GM23338 (cell line): ENCODE data around the gene POLK. TPM values are rescaled to one million over a fixed set of nuclear protein-coding genes. Genes with fewer than 3 reads are reported as not detected.

ENCODE experiments used
- ATAC-seq: fragments of 200-7000 bp; cut with Tn5 transposase; 3 replicates; pipeline ENCODE4 v1.9.1; 2020
- DNase-seq: peaks from one replicate; pipeline ENCODE4 v3.0.0-alpha.2; 2015; ENCODE audit warnings: low spot score
- H2AFZ ChIP-seq: fragments of 200-600 bp; sonication (generic); 2 replicates; pipeline ENCODE4 v1.8.0; 2016; ENCODE audit warnings: antibody characterized with exemption, mild to moderate bottlenecking, moderate library complexity
- H3F3A ChIP-seq: fragments of 200-600 bp; sonication (generic); replicated peaks from 2 replicates; pipeline ENCODE4 v1.8.0; 2017; ENCODE audit warnings: antibody characterized with exemption, mixed run types, low read depth
- H3K27ac ChIP-seq: fragments of 200-600 bp; sonication (generic); 2 replicates; pipeline ENCODE4 v1.6.1; 2016; ENCODE audit warnings: low read depth
- H3K27me3 ChIP-seq: fragments of 200-600 bp; sonication (generic); 2 replicates; pipeline ENCODE4 v1.8.0; 2016; ENCODE audit warnings: mild to moderate bottlenecking, mixed run types, moderate library complexity; ENCODE audit not compliant: insufficient read depth
- H3K36me3 ChIP-seq: fragments of 200-600 bp; sonication (generic); 2 replicates; pipeline ENCODE4 v1.8.0; 2016; ENCODE audit warnings: mild to moderate bottlenecking; ENCODE audit not compliant: insufficient read depth
- H3K4me1 ChIP-seq: fragments of 200-600 bp; sonication (generic); 2 replicates; pipeline ENCODE4 v1.8.0; 2016; ENCODE audit warnings: mild to moderate bottlenecking, moderate library complexity; ENCODE audit not compliant: insufficient read depth
- H3K4me2 ChIP-seq: fragments of 200-600 bp; sonication (generic); 2 replicates; pipeline ENCODE4 v1.7.1; 2017; ENCODE audit warnings: mixed run types
- H3K4me3 ChIP-seq: fragments of 200-600 bp; sonication (generic); 2 replicates; pipeline ENCODE4 v1.6.1; 2016; ENCODE audit warnings: mixed run types
- H3K79me2 ChIP-seq: fragments of 200-600 bp; sonication (generic); replicated peaks from 2 replicates; pipeline ENCODE4 v1.8.0; 2017; ENCODE audit warnings: mild to moderate bottlenecking; ENCODE audit not compliant: insufficient read depth
- H3K9me2 ChIP-seq: fragments of 200-600 bp; sonication (generic); 2 replicates; pipeline ENCODE4 v1.8.0; 2017; ENCODE audit not compliant: insufficient read depth
- H4K20me1 ChIP-seq: fragments of 200-600 bp; sonication (generic); replicated peaks from 2 replicates; pipeline ENCODE4 v1.8.0; 2017; ENCODE audit warnings: mild to moderate bottlenecking; ENCODE audit not compliant: insufficient read depth
- H3K27ac Mint-ChIP-seq: 2 replicates; pipeline ENCODE4 v1.8.0; 2020; ENCODE audit warnings: inconsistent platforms, mild to moderate bottlenecking, moderate library complexity, mixed read lengths
- H3K27me3 Mint-ChIP-seq: 3 replicates; pipeline ENCODE4 v1.8.0; 2022; ENCODE audit warnings: low read depth, mild to moderate bottlenecking, moderate library complexity, mixed read lengths, inconsistent platforms; ENCODE audit not compliant: insufficient read depth, poor library complexity
- H3K36me3 Mint-ChIP-seq: 3 replicates; pipeline ENCODE4 v1.8.0; 2021; ENCODE audit warnings: low read depth, mild to moderate bottlenecking, inconsistent platforms, moderate library complexity, mixed read lengths
- H3K4me1 Mint-ChIP-seq: 3 replicates; pipeline ENCODE4 v1.8.0; 2020; ENCODE audit warnings: mild to moderate bottlenecking, inconsistent platforms, mixed read lengths
- H3K4me3 Mint-ChIP-seq: 3 replicates; pipeline ENCODE4 v1.8.0; 2021; ENCODE audit warnings: moderate library complexity, mild to moderate bottlenecking, inconsistent platforms, mixed read lengths
- H3K9me3 Mint-ChIP-seq: 3 replicates; pipeline ENCODE4 v1.8.0; 2020; ENCODE audit warnings: moderate library complexity, mild to moderate bottlenecking, inconsistent platforms, mixed read lengths
- CREB1 ChIP-seq: fragments of 250-450 bp; sonication (Bioruptor Pico); IDR thresholded peaks from 2 replicates; pipeline ENCODE4 v1.5.0; 2020; ENCODE audit warnings: low read depth, mild to moderate bottlenecking, moderate library complexity
- CTCF ChIP-seq, 2 experiments: fragments of 200-600 bp in 1 of 2; sonication (generic) in 1 of 2; conservative IDR thresholded peaks; 2 replicates each; pipeline versions ENCODE4 v1.5.1 to v1.6.1; 2016 to 2017; ENCODE audit warnings: antibody characterized with exemption in 2 of 2, low read depth in 2 of 2, mild to moderate bottlenecking in 2 of 2, moderate library complexity in 1 of 2
- EZH2 ChIP-seq: fragments of 200-600 bp; sonication (generic); IDR thresholded peaks from one replicate; pipeline ENCODE4 v1.8.0; 2017; ENCODE audit warnings: antibody characterized with exemption, mild to moderate bottlenecking, low read depth; ENCODE audit not compliant: unreplicated experiment
- EZH2phosphoT487 ChIP-seq: fragments of 200-600 bp; sonication (generic); IDR thresholded peaks from one replicate; pipeline ENCODE4 v1.8.1; 2018; ENCODE audit warnings: antibody characterized with exemption; ENCODE audit not compliant: unreplicated experiment
- JUNB ChIP-seq: IDR thresholded peaks from one replicate; pipeline ENCODE4 v1.6.1; 2016; ENCODE audit warnings: antibody characterized with exemption; ENCODE audit not compliant: unreplicated experiment
- NANOG ChIP-seq: IDR thresholded peaks from 2 replicates; pipeline ENCODE4 v1.6.1; 2016; ENCODE audit warnings: antibody characterized with exemption, borderline replicate concordance
- POLR2AphosphoS5 ChIP-seq: IDR thresholded peaks from 2 replicates; pipeline ENCODE4 v1.6.1; 2016; ENCODE audit warnings: antibody characterized with exemption, low read depth
- REST ChIP-seq: IDR thresholded peaks from one replicate; pipeline ENCODE4 v1.6.1; 2018; ENCODE audit warnings: antibody characterized with exemption; ENCODE audit not compliant: unreplicated experiment
- STAT1 ChIP-seq: IDR thresholded peaks from one replicate; pipeline ENCODE4 v1.6.1; 2016; ENCODE audit warnings: antibody characterized with exemption; ENCODE audit not compliant: unreplicated experiment
- ZNF114 ChIP-seq: fragments of 250-450 bp; sonication (Bioruptor Pico); IDR thresholded peaks from 2 replicates; pipeline ENCODE4 v1.5.0; 2020; ENCODE audit warnings: mild to moderate bottlenecking, moderate library complexity
- ZNF331 ChIP-seq: fragments of 250-450 bp; sonication (Bioruptor Pico); IDR thresholded peaks from 2 replicates; pipeline ENCODE4 v1.5.0; 2020; ENCODE audit warnings: low read depth, mild to moderate bottlenecking, moderate library complexity
- ZNF462 ChIP-seq: fragments of 250-450 bp; sonication (Bioruptor Pico); IDR thresholded peaks from 2 replicates; pipeline ENCODE4 v1.5.0; 2020; ENCODE audit warnings: mild to moderate bottlenecking, moderate library complexity
- polyA plus RNA-seq: library from polyadenylated mRNA; unstranded; fragments of >200 nt; fragmentation: Nextera tagmentation; extraction: Ambion mirVana; gene quantifications from 2 replicates; pipeline ENCODE4 v1.2.1, GENCODE V29; 2016
- total RNA-seq: library from RNA; depleted of rRNA; stranded (reverse); fragments of >200 nt; shearing (Covaris generic); gene quantifications from 2 replicates; pipeline ENCODE4 v1.2.3, GENCODE V29; 2014
- TF ChIP-seq, protein P1 (sequence below): IDR thresholded peaks from 2 replicates; pipeline ENCODE4 v1.6.1; 2016; ENCODE audit warnings: antibody characterized with exemption

The POLK gene
- total and polyA plus RNA-seq, 2 experiments from 2014 or later, result 6.3 to 14.5 TPM

DNA sequence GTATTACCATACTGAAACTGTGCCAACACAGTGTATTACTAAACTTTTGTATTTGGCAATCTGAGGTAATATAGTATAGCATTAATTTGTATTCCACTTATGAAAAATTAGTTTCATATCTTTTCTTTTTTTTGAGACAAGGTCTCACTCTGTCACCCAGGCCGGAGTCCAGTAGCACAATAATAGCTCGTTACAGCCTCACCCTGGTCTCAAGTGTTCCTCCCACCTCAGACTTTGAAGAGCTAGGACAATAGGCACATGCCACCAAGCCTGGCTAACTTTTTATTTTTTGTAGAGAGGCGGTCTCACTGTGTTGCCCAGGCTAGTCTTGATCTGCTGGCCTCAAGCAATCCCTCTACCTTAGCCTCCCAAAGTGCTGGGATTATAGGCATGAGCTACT lies 36.1 kb downstream of the POLK start (continued):
- TF ChIP-seq EZH2, result no peak
- no peak for TF ChIP-seq STAT1
- TF ChIP-seq ZNF331 (CRISPR knock-in tag), result no peak
- no peak for TF ChIP-seq EZH2phosphoT487
- no peak for TF ChIP-seq ZNF114 (CRISPR knock-in tag)

DNA sequence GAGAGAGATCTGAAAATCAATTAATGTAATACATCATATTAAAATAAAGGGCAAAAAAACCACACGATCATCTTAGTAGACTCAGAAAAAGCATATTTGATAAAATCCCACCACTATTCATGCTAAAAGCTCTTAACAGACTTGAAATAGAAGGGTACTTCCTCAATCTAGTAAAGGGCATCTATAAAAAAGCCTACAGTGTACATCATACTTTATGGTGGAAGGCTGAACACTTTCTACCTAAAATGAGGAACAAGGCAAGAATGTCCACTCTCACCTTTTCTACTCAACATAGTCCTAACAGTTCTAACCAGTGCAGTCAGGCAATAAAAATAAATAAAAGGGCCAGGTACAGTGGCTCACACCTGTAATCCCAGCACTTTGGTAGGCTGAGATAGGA lies 38.9 kb downstream of the POLK start:
- no peaks in the 10 kb centered on the region for H3K9me3 Mint-ChIP-seq
- Histone ChIP-seq H2AFZ (no peak overlapping the region), H3K27ac (no peak overlapping the region), H3K27me3 (no peaks in the 10 kb centered on the region), H3K9me2 (no peaks in the 10 kb centered on the region), H3K4me1 (no peaks in the 10 kb centered on the region), H3K4me3 (no peak overlapping the region), H3K36me3 (no peaks in the 10 kb centered on the region), H3F3A (no peaks in the 10 kb centered on the region), H3K4me2 (no peak overlapping the region), H4K20me1 (0 out of 2 replicates have a peak, but pooled peaks cover 3% of the 10 kb centered on the region), H3K79me2 (no peaks in the 10 kb centered on the region)
- no peaks in the 10 kb centered on the region for H3K4me1 Mint-ChIP-seq
- no peaks in the 10 kb centered on the region for H3K36me3 Mint-ChIP-seq
- no peak for DNase-seq
- H3K27me3 Mint-ChIP-seq, result no peaks in the 10 kb centered on the region
- TF ChIP-seq STAT1, result no peak
- TF ChIP-seq EZH2, result no peak
- TF ChIP-seq REST, result no peak
- no peak for TF ChIP-seq NANOG
- TF ChIP-seq CTCF (conservative IDR thresholded peaks at IDR 0.05; ENCODE audit: low read depth in 2 of 2), result no peak
- TF ChIP-seq JUNB, result no peak
- TF ChIP-seq ZNF462, result no peak
- TF ChIP-seq ZNF331 (CRISPR knock-in tag), result no peak
- no peak for TF ChIP-seq ZNF114 (CRISPR knock-in tag)
- TF ChIP-seq POLR2AphosphoS5, result no peak
- TF ChIP-seq EZH2phosphoT487, result no peak
- TF ChIP-seq CREB1, result no peak
- TF ChIP-seq, protein P1, sequence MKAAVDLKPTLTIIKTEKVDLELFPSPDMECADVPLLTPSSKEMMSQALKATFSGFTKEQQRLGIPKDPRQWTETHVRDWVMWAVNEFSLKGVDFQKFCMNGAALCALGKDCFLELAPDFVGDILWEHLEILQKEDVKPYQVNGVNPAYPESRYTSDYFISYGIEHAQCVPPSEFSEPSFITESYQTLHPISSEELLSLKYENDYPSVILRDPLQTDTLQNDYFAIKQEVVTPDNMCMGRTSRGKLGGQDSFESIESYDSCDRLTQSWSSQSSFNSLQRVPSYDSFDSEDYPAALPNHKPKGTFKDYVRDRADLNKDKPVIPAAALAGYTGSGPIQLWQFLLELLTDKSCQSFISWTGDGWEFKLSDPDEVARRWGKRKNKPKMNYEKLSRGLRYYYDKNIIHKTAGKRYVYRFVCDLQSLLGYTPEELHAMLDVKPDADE, result no peak
- H3K4me3 Mint-ChIP-seq, result no peak overlapping the region
- ATAC-seq, result no peak
- no peak overlapping the region for H3K27ac Mint-ChIP-seq
